Measurements from ENCODE around the gene APOC1.

The APOC1 gene

DNA sequence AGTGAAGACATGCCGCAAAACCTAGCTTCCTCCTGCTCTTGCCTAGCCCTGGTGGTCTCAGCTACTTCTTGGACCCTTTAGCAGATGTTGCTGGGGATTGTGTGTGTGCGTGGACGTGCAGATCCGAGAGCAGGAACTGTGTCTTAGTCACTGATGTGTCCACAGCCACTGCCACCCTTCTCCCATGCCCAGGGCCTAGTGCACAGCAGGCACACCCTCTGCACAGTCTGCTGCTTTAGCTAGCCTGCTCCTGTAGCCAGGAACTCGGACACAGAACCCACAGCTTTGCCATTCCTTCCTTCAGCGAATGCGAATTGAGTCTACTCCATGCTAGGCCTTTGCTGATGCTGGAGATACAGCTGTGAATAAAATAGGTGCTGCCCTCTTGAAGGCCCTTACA, 43.1 kb downstream of the APOC1 start:
- no peak for DNase-seq

DNA sequence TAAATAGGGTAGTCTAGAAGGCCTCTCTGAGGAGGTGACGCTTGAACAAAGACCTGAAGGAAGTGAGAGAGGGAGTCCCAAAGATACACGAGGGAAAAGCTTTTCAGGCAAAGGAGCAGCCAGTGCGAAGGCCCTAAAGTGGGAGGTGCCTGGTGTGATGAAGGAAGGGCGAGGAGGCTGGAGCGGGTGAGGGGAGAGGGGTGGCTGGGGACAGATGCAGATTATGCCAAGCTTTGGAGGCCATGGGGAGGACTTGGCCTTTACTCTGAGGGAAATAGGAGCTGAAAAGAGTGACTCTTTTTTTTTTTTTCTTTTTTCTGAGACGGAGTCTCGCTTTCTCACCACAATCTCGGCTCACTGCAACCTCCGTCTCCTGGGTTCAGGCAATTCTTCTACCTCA, 43.7 kb downstream of the APOC1 start:
- no peak for DNase-seq

DNA sequence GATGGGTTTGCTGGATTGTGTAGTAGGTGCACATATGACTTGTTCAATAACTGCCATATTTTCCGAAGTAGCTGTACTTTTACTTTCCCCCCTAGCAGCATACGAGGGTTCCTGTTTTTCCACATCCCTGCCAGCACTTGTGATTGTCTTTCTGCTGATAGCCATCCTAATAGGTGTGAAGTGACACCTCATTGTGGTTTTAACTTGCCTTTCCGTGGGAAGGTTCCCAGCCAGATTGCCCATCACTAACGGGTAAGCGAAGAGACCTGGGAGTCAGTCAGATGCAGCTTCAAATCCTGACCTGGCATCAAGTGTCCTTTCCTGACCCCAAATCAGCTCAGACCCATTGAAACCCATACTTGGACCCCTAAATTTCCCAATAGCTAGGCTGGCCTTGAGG, 45.3 kb downstream of the APOC1 start:
- DNase-seq, result no peak

DNA sequence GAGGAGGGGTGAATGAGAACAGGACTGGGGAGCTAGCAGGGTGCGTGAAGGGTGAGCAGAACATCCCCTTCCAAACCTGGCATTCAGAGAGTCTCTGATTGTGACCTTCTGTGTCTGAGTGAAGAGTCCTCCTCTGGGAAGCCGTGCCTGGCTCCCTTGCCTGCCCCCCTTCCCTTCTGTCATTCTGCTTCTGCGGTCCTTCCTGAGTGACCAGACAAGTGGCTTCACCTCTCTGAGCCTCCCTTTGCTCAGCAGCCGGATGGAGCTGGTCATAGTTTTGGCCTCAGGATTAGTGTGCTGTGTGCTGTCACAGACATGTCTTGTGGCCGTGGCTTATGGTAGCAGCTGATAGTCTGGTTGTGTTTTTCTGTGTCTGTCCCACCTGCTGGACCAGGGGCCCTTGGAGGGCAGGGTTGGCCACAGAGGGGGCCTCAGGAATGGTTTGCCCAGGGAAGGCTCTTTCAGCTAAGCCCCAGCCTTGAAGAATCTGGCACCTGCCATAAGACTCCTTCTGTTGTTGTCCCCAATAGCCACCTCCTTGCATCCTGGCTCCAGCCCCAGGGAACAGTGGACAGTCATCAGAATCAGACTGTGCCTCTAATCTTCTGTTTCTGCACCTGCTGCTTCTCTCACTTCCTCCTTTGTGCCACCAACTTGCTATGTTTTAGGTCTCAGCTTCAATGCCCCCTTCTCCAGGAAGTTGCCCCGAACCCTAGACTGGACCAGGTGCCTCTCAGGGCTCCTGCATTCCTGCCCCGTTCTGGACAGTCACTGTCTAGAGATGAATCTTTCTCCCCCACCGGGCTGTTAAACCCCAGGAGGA, 46.7 kb downstream of the APOC1 start:
- no peak for DNase-seq

DNA sequence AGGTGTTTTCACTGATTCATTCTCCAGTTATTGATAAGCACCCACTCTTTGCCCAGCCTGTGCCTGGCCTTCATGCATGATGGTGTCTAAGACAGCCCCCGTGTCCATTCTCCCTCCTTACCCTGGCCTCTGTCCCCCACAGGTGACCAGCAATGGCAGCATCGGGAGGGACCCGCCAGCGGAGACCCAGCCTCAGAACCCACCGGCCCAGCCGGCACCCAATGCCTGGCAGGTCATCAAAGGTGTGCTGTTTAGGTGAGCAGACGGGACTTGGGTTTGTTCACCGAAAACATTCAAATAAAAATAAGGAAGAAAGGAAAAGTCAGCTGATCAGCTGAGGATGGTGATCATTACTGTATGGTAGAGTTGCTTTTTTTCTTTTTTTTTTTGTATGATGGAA, 47.4 kb downstream of the APOC1 start:
- no peak for DNase-seq

DNA sequence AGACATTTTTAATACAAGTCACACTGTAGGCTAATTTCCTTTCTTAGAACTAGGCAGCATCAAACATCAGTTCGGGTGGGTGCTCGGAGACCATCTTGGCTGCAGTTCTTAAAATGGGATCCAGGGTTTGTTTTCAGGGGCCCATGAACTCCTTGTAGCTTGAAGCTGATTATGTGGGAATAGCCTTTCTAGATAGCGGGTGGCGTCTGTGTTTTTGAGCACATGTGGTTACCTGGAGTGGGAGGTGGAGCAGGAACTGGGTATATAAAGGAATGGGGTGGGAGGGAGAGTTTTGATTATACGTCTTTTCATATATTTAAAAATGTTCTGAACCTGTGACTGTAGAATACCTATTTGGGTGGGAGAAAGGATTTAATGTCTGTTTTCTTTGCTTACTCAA, 53.7 kb downstream of the APOC1 start:
- no peak for DNase-seq

DNA sequence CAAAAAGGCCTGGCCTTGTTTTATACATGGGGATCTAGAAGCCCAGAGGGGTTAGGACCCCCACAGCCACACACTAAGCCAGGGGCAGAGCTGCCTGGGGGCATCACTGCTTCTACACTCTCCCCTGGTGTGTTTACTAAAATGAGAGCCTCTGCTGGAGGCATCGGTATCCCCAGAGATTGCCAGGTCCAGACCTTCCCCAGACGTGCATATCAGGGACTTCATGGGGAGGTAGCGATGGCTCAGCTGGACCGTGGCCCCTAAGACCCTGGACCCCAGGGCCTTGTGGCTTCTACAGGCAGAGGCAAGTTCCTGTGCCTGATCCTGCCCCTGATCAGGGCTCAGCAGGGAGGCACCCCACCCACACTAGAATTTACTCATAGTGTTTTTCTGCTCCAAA, 54.3 kb downstream of the APOC1 start:
- no peak for DNase-seq

Measured in HCEC 1CT (cell line).